Pancreas (tissue), 10 donors: Measurements from ENCODE around the gene RBL1. TPM values are rescaled to one million over a fixed set of nuclear protein-coding genes. Genes with fewer than 3 reads are reported as not detected.
"Not testable (repeated sequence)": the region's sequence is repeated elsewhere in the genome, so short reads cannot be mapped to it uniquely, and the experiment has no call there.

Experiments
- ATAC-seq, 4 donors: fragments of 200-7000 bp; cut with Tn5 transposase; one replicate each; pipeline versions ENCODE4 v1.8.0 to v1.9.1; 2020; ENCODE audit warnings: mild to moderate bottlenecking in 4 of 4, moderate library complexity in 4 of 4
- DNase-seq, 6 donors: peaks; one replicate each; pipeline ENCODE4 v3.0.0-alpha.2; 2020
- FAIRE-seq: peaks from 2 replicates; lab custom pipeline; 2012; peaks lifted over from hg19 to GRCh38; lab: Jason Lieb, UNC
- H3K27ac ChIP-seq, 4 donors: fragments of 200-600 bp; sonication (generic); 1 replicate in 3 of 4; 2 replicates in 1 of 4; pipeline versions ENCODE4 v1.5.0 to v1.8.0; 2020
- H3K27me3 ChIP-seq, 4 donors: fragments of 200-600 bp; one replicate each; pipeline ENCODE4 v1.8.0; 2021
- H3K36me3 ChIP-seq, 3 donors: fragments of 200-600 bp; sonication (generic) in 1 of 3; one replicate each; pipeline versions ENCODE4 v1.5.0 to v1.8.0; 2020 to 2021
- H3K4me1 ChIP-seq, 3 donors: fragments of 200-600 bp; one replicate each; pipeline ENCODE4 v1.8.0; 2021
- H3K4me3 ChIP-seq, 4 donors: fragments of 200-600 bp; sonication (generic) in 2 of 4; one replicate each; pipeline versions ENCODE4 v1.5.0 to v1.8.0; 2020 to 2021
- H3K9me3 ChIP-seq, 4 donors: fragments of 200-600 bp; one replicate each; pipeline ENCODE4 v1.8.0; 2021
- CTCF ChIP-seq, 4 donors: fragments of 200-600 bp; sonication (generic) in 3 of 4; IDR thresholded peaks; one replicate each; pipeline versions ENCODE4 v1.5.0 to v1.8.0; 2021; ENCODE audit warnings: antibody characterized with exemption in 4 of 4
- WGBS, 2 donors: extraction: QIAGEN DNeasy Blood & Tissue Kit; methylation state at CpG; one replicate each; pipeline ENCODE4 v1.1.7; 2013; 5-methylcytosine and 5-hydroxymethylcytosine counted together
- intact Hi-C, 3 donors: fragments of 100-400 bp; cut with DNase I; formaldehyde crosslinking; loops; one replicate each; pipeline versions ENCODE4 v1.11.1 to v1.14.2; 2022
- polyA plus RNA-seq, 2 donors: library from polyadenylated mRNA; stranded (reverse); fragments of 200-250 nt; gene quantifications; one replicate each; pipeline ENCODE4 v1.2.3, GENCODE V29; 2013
- total RNA-seq, 6 donors: library from RNA; stranded (reverse); fragmentation: NEBNext Ultra II Directional in 4 of 6; extraction: Animal tissue kit (Norgen Biotek cat#: 25700) in 4 of 6; gene quantifications; one replicate each; pipeline versions ENCODE4 v1.2.1 to v1.2.4, GENCODE V29; 2021 to 2023
- donor health status: healthy with polysubstance abuse.
- donor health status: DM: no; HTN: no; CAD: no; lungs with moderate emphysema.
- donor health status: DM: no; HTN: no; CAD: no.
- donor health status: control.
- donor health status: control.
- donor health status: Bipolar disorder and iron deficiency.
- donor health status: DM: yes; HTN: yes; CAD: no.
- donor health status: DM: no; HTN: no; CAD: no.
- donor health status: DM: no; HTN: no; CAD: no.
- donor health status: DM: yes; HTN: yes; CAD: no.

RBL1 gene
- total and polyA plus RNA-seq, 8 donors, result 1.1 to 4.3 (median 3.5) TPM

DNA sequence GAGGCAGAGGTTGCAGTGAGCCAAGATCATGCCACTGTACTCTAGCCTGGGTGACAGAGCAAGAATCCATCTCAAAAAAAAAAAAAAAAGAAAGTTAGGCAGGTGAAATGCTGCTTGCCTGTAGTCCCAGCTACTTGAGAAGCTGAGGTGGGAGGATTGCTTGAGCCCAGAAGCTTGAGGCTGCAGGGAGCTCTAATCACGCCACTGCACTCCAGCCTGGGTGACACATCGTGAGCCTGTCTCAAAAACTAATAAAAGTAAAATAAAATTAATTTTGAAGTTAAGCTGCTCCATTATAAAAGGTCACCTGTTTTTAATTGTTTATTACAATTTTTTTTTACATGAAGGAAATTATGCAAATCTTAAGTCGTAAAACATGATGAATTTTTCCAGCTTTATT lies 121.1 kb downstream of the RBL1 start:
- no peaks in the 10 kb centered on the region for H3K36me3 ChIP-seq
- ATAC-seq, result no peak
- TF ChIP-seq CTCF (IDR thresholded peaks at IDR 0.05), result no peak
- FAIRE-seq, result no peak
- H3K27ac ChIP-seq, result no peak overlapping the region
- intact Hi-C loops, result no loop called here
- H3K4me1 ChIP-seq, result no peaks in the 10 kb centered on the region
- H3K9me3 ChIP-seq, result no peaks in the 10 kb centered on the region
- H3K27me3 ChIP-seq, result no peaks in the 10 kb centered on the region
- WGBS, 2 donors, result 89 to 91% methylated on average over 3 of the region's 3 CpGs
- DNase-seq, result no peak
- H3K4me3 ChIP-seq, result no peak overlapping the region

DNA sequence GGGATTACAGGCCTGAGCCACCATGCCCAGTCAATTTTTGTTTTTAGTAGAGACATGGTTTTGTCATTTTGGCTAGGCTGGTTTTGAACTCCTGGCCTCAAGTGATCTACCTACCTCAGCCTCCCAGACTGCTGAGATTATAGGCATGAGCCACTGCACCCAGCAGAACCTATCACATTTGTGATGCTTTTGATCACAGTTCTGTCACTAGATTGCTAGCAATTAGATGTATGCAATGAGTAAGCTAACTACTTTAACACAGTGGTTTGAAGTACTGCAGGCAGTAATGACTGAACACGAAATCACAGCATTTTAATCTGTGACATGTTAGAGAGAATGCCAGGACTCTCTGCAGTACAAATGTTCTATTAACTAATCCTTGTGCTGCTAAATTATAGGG lies 124.7 kb downstream of the RBL1 start:
- DNase-seq (no peak), FAIRE-seq (no peak), ATAC-seq (no peak)
- intact Hi-C loops, result no loop called here
- H3K36me3 ChIP-seq, result no peaks in the 10 kb centered on the region
- WGBS, 2 donors, result 81 to 82% methylated on average over 1 of the region's 1 CpG
- H3K4me1 ChIP-seq, result no peaks in the 10 kb centered on the region
- H3K27me3 ChIP-seq, result no peaks in the 10 kb centered on the region
- no peak overlapping the region for H3K4me3 ChIP-seq
- no peak for TF ChIP-seq CTCF (IDR thresholded peaks at IDR 0.05)
- H3K27ac ChIP-seq, result no peak overlapping the region
- H3K9me3 ChIP-seq, result no peaks in the 10 kb centered on the region

GRCh38 chr20:36969478-36970186 lies 126.2 kb downstream of the RBL1 start:
- peak in 1 of 4 donors; percentile 68 for ATAC-seq
- WGBS, 2 donors, result 84 to 85% methylated on average over 10 of the region's 10 CpGs
- FAIRE-seq, result no peak
- H3K27me3 ChIP-seq, result no peaks in the 10 kb centered on the region
- no peak overlapping the region for H3K4me3 ChIP-seq
- intact Hi-C loops, result no loop called here
- DNase-seq, result no peak
- peak overlapping the region in 2 of 4 donors; percentile 8 to 27 for H3K27ac ChIP-seq
- H3K4me1 ChIP-seq, result no peaks in the 10 kb centered on the region
- no peaks in the 10 kb centered on the region for H3K9me3 ChIP-seq
- no peaks in the 10 kb centered on the region for H3K36me3 ChIP-seq
- no peak for TF ChIP-seq CTCF (IDR thresholded peaks at IDR 0.05)

- Histone ChIP-seq H3K27ac (peak overlapping the region in 2 of 4 donors; percentile 8 to 27), H3K4me3 (no peak overlapping the region), H3K27me3 (no peaks in the 10 kb centered on the region), H3K4me1 (no peaks in the 10 kb centered on the region), H3K9me3 (no peaks in the 10 kb centered on the region), H3K36me3 (no peaks in the 10 kb centered on the region)
- 89 to 97% methylated on average over 4 of the region's 4 CpGs for WGBS, 2 donors
- no peak for TF ChIP-seq CTCF (IDR thresholded peaks at IDR 0.05)
- intact Hi-C loops, result no loop called here
- peak in 2 of 4 donors; percentile 29 to 70 for ATAC-seq
- DNase-seq, result no peak
- FAIRE-seq, result no peak
Observed at GRCh38 chr20:36969051-36969450, 126.7 kb downstream of the RBL1 start.

- Histone ChIP-seq H3K27me3 (no peaks in the 10 kb centered on the region), H3K9me3 (no peaks in the 10 kb centered on the region), H3K27ac (no peak overlapping the region), H3K4me3 (no peak overlapping the region), H3K36me3 (no peaks in the 10 kb centered on the region), H3K4me1 (no peaks in the 10 kb centered on the region)
- FAIRE-seq (no peak), ATAC-seq (no peak), DNase-seq (no peak)
- WGBS, 2 donors, result 86 to 89% methylated on average over 5 of the region's 5 CpGs
- intact Hi-C loops, result no loop called here
- no peak for TF ChIP-seq CTCF (IDR thresholded peaks at IDR 0.05)
Observed at GRCh38 chr20:36967636-36968035, 128.2 kb downstream of the RBL1 start.

DNA sequence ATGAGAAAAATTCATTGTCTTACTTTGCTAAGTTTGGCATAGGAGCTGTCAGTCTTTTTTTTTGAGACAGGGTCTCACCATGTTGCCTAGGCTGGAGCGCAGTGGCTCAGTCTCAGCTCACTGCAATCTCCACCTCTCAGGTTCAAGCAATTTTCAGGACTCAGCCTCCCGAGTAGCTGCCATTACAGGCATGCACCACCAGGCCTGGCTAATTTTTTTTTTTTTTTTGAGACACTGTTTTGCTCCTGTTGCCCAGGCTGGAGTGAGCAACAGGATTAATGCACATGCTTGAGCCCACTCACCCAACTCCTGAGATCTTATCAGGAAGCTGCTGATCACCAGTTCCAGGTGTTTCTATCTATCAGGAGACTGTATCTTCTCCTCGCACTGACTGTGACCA lies 128.8 kb downstream of the RBL1 start:
- H3K9me3 ChIP-seq, H3K36me3 ChIP-seq, H3K4me3 ChIP-seq, H3K4me1 ChIP-seq, ATAC-seq, H3K27me3 ChIP-seq, FAIRE-seq, DNase-seq, H3K27ac ChIP-seq, intact Hi-C loops: not testable (repeated sequence)
- WGBS, 2 donors, result 93 to 97% methylated on average over 3 of the region's 3 CpGs

DNA sequence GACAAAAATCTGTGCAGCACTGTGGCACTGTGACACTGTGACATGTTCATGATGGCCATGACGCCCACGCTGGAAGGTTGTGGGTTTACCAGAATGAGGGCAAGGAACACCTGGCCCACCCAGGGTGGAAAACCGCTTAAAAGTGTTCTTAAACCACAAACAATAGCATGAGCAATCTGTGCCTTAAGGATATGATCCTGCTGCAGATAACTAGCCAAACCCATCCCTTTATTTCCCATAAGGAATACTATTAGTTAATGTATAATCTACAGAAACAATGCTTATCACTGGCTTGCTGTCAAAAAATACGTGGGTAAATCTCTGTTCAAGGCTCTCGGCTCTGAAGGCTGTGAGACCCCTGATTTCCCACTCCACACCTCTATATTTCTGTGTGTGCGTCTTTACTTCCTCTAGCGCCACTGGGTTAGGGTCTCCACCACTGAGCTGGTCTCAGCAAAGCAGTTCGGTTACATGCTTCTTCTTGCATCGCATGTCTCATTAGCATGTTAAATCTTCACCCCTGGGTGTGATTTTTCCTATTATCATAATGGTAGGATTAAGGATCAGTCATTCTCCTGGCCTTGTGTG lies 133.3 kb downstream of the RBL1 start:
- ATAC-seq, intact Hi-C loops, H3K36me3 ChIP-seq, H3K27ac ChIP-seq, H3K4me1 ChIP-seq, FAIRE-seq, H3K27me3 ChIP-seq, H3K4me3 ChIP-seq, H3K9me3 ChIP-seq, DNase-seq: not testable (repeated sequence)
- WGBS, 2 donors, result 77 to 80% methylated on average over 9 of the region's 9 CpGs
